Neutrophil (primary cell): ENCODE measurements around the gene NTF3.

Source experiments
- H3K27ac ChIP-seq: fragments of 200-600 bp; sonication (generic); 2 replicates; pipeline ENCODE4 v1.5.1; 2016; ENCODE audit warnings: mild to moderate bottlenecking, moderate library complexity
- H3K27me3 ChIP-seq: fragments of 200-600 bp; sonication (generic); 2 replicates; pipeline ENCODE4 v1.6.0; 2016; ENCODE audit warnings: mild to moderate bottlenecking
- H3K36me3 ChIP-seq: fragments of 200-600 bp; sonication (generic); 2 replicates; pipeline ENCODE4 v1.5.1; 2017
- H3K4me1 ChIP-seq, 2 experiments: fragments of 200-600 bp in 1 of 2; sonication (generic) in 1 of 2; 1 replicate in 1 of 2; 2 replicates in 1 of 2; pipeline versions ENCODE4 v1.5.1 to v1.6.1; 2013 to 2016; ENCODE audit warnings: low read depth in 1 of 2, low read length in 1 of 2, mild to moderate bottlenecking in 1 of 2, moderate library complexity in 1 of 2; ENCODE audit not compliant: control insufficient read depth in 1 of 2, insufficient read depth in 1 of 2
- H3K4me3 ChIP-seq, 2 experiments: fragments of 200-600 bp in 1 of 2; sonication (generic) in 1 of 2; 1 replicate in 1 of 2; 2 replicates in 1 of 2; pipeline ENCODE4 v1.5.1; 2013 to 2016; ENCODE audit warnings: low read depth in 1 of 2, low read length in 1 of 2, mild to moderate bottlenecking in 1 of 2, moderate library complexity in 1 of 2
- H3K9me3 ChIP-seq: fragments of 200-600 bp; sonication (generic); 2 replicates; pipeline ENCODE4 v1.5.1; 2016
- CTCF ChIP-seq: fragments of 200-600 bp; sonication (generic); IDR thresholded peaks from 2 replicates; pipeline ENCODE4 v1.5.1; 2016; ENCODE audit warnings: antibody characterized with exemption

Gene NTF3

GRCh38 chr12:5403411-5403810 lies 28.5 kb upstream of the NTF3 start:
- TF ChIP-seq CTCF: no peak
- no peaks in the 10 kb centered on the region for H3K4me1 ChIP-seq
- no peaks in the 10 kb centered on the region for H3K9me3 ChIP-seq
- peaks cover 39% of the 10 kb centered on the region for H3K27me3 ChIP-seq
- no peaks in the 10 kb centered on the region for H3K36me3 ChIP-seq
- no peak overlapping the region for H3K27ac ChIP-seq
- no peak overlapping the region for H3K4me3 ChIP-seq

GRCh38 chr12:5407034-5407856 lies 24.7 kb upstream of the NTF3 start:
- H3K36me3 ChIP-seq: no peaks in the 10 kb centered on the region
- no peaks in the 10 kb centered on the region for H3K9me3 ChIP-seq
- H3K4me1 ChIP-seq: no peaks in the 10 kb centered on the region
- no peak overlapping the region for H3K4me3 ChIP-seq
- peaks cover 27% of the 10 kb centered on the region for H3K27me3 ChIP-seq
- no peak overlapping the region for H3K27ac ChIP-seq
- no peak for TF ChIP-seq CTCF

GRCh38 chr12:5409619-5410018 lies 22.3 kb upstream of the NTF3 start:
- no peak for TF ChIP-seq CTCF
- H3K9me3 ChIP-seq: no peaks in the 10 kb centered on the region

GRCh38 chr12:5416571-5416970 lies 15.3 kb upstream of the NTF3 start:
- no peak overlapping the region for H3K4me3 ChIP-seq
- H3K27me3 ChIP-seq: no peaks in the 10 kb centered on the region
- H3K4me1 ChIP-seq: no peaks in the 10 kb centered on the region
- no peaks in the 10 kb centered on the region for H3K9me3 ChIP-seq
- H3K36me3 ChIP-seq: no peaks in the 10 kb centered on the region
- TF ChIP-seq CTCF: no peak
- H3K27ac ChIP-seq: no peak overlapping the region

More at GRCh38 chr12:5409619-5410018, 22.3 kb upstream of the NTF3 start:
- H3K27me3 ChIP-seq: peaks cover 3% of the 10 kb centered on the region
- no peak overlapping the region for H3K27ac ChIP-seq
- no peaks in the 10 kb centered on the region for H3K4me1 ChIP-seq
- H3K36me3 ChIP-seq: no peaks in the 10 kb centered on the region
- no peak overlapping the region for H3K4me3 ChIP-seq

GRCh38 chr12:5417500-5417899 lies 14.4 kb upstream of the NTF3 start:
- no peak overlapping the region for H3K27ac ChIP-seq
- no peak overlapping the region for H3K4me3 ChIP-seq
- H3K9me3 ChIP-seq: no peaks in the 10 kb centered on the region
- peaks cover 3% of the 10 kb centered on the region for H3K27me3 ChIP-seq
- H3K36me3 ChIP-seq: no peaks in the 10 kb centered on the region
- TF ChIP-seq CTCF: no peak
- H3K4me1 ChIP-seq: no peaks in the 10 kb centered on the region
